CD1c-positive myeloid dendritic cell (primary cell): ENCODE data around the gene TBX6.
"Not testable (repeated sequence)": the region's sequence is repeated elsewhere in the genome, so short reads cannot be mapped to it uniquely, and the experiment has no call there.

ENCODE experiments used
- DNase-seq: peaks from one replicate; pipeline ENCODE4 v3.0.0-alpha.2; 2016; ENCODE audit errors: extremely low spot score

Gene TBX6

GRCh38 chr16:30091474-30092372 is at the start of gene TBX6:
Gene TBX6, minus strand, starts transcription at chr16:30091924. Its CDS starts 731 bp downstream, at chr16:30091193.
- DNase-seq: peak; percentile 97

GRCh38 chr16:30139583-30140481 is 48.1 kb upstream of the TBX6 start:
- peak; percentile 32 for DNase-seq

GRCh38 chr16:30137897-30138296 is 46.2 kb upstream of the TBX6 start:
- no peak for DNase-seq

- peak; percentile 63 for DNase-seq
These were observed 45.4 kb upstream of the TBX6 start for GRCh38 chr16:30136971-30137605.

GRCh38 chr16:30132591-30132990 is 40.9 kb upstream of the TBX6 start:
- no peak for DNase-seq

- DNase-seq: no peak
These were observed 40.2 kb upstream of the TBX6 start for GRCh38 chr16:30131869-30132475.

- no peak for DNase-seq
These were observed 36.3 kb upstream of the TBX6 start for GRCh38 chr16:30127993-30128392.

- DNase-seq: not testable (repeated sequence)
These were observed 34.0 kb upstream of the TBX6 start for GRCh38 chr16:30125690-30126089.

GRCh38 chr16:30124985-30125379 is 33.3 kb upstream of the TBX6 start:
- no peak for DNase-seq

- DNase-seq: peak; percentile 9
These were observed 31.0 kb upstream of the TBX6 start for GRCh38 chr16:30122604-30123160.

- peak; percentile 10 for DNase-seq
These were observed 30.2 kb upstream of the TBX6 start for GRCh38 chr16:30121741-30122571.

- no peak for DNase-seq
These were observed 28.8 kb upstream of the TBX6 start for GRCh38 chr16:30120340-30121105.

GRCh38 chr16:30119428-30119827 is 27.7 kb upstream of the TBX6 start:
- no peak for DNase-seq

- no peak for DNase-seq
These were observed 26.0 kb upstream of the TBX6 start for GRCh38 chr16:30117768-30118167.

- DNase-seq: no peak
These were observed 24.8 kb upstream of the TBX6 start for GRCh38 chr16:30116291-30117207.

- DNase-seq: no peak
These were observed 23.5 kb upstream of the TBX6 start for GRCh38 chr16:30115238-30115637.

GRCh38 chr16:30114833-30115232 is 23.1 kb upstream of the TBX6 start:
- DNase-seq: not testable (repeated sequence)

GRCh38 chr16:30114411-30114810 is 22.7 kb upstream of the TBX6 start:
- DNase-seq: no peak
